Epithelial cell of esophagus (primary cell): Measurements from ENCODE around the gene ANK3.

Experiments used
- DNase-seq: peaks from one replicate; pipeline ENCODE4 v3.0.0; 2010; ENCODE audit warnings: low read depth
- H3K4me3 ChIP-seq: 2 replicates; pipeline ENCODE4 v1.5.1; 2011; ENCODE audit warnings: mild to moderate bottlenecking, low read length, control low read depth
- CTCF ChIP-seq: IDR thresholded peaks from 2 replicates; pipeline ENCODE4 v1.5.1; 2011; ENCODE audit warnings: low read depth, mild to moderate bottlenecking, low read length, control low read depth, inconsistent platforms; ENCODE audit not compliant: insufficient read depth; ENCODE audit errors: missing control alignments

The ANK3 gene

DNA sequence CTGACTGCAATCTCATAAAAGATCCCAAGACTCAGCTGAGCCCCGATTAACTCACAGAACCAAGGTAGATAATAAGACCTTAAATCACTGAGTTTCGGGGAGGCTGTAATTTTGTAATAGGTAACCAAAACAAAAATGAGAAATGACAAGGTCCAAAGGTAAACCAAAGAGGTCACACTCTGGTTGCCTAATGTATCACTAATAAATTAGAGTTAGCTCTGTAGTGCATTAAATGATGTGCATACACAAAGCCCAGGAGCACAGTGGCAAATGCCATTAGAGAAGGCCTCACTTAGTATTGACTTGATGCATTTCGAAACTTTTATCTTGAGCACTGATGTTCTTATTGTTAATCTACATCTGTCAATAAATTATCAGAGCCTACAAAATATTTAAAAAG lies 245.6 kb downstream of the ANK3 start:
- DNase-seq, result no peak
- H3K4me3 ChIP-seq, result no peak overlapping the region
- no peak for TF ChIP-seq CTCF

- H3K4me3 ChIP-seq, result no peak overlapping the region
- no peak for DNase-seq
- no peak for TF ChIP-seq CTCF
Observed at GRCh38 chr10:60142736-60143135, 246.9 kb downstream of the ANK3 start.

DNA sequence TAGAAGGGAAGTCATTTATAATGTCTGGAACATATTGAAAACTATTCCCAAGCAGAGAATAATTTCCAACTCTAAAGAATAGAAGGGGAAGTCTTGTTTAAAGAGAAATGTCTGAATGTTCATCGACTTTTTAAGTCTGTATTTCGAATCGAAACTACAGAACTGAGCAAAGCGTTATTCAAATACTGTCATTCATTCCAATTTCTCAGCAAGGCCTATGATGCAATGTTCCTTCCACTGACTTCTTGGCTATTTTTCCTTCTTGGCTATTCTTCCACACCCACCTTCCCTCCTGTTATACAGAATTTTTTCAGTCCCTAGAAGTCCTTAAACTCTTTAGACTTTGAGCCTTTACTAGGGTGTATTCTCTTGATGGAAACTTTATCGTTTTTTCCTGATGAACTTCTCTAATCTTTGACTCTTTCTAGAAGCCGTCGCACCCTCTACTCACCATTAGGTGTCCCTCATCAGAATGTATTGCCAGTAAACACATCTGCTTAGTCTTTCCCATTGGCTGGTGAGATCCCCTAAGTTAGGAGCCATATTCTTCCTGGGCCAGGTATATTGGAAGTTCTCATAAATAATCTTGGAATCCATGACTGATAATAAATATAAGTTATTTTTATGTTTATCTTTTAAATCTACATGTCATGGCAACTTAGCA lies 247.6 kb downstream of the ANK3 start:
- DNase-seq, result no peak
- H3K4me3 ChIP-seq, result no peak overlapping the region

GRCh38 chr10:60140651-60141632 lies 248.7 kb downstream of the ANK3 start:
- DNase-seq, result peak; percentile 35
- no peak for TF ChIP-seq CTCF
- no peak overlapping the region for H3K4me3 ChIP-seq

More for the DNA sequence above, 247.6 kb downstream of the ANK3 start:
- no peak for TF ChIP-seq CTCF

- peak; percentile 83 for DNase-seq
- no peak for TF ChIP-seq CTCF
- peak overlapping the region; percentile 9 for H3K4me3 ChIP-seq
Observed at GRCh38 chr10:60139798-60140566, 249.7 kb downstream of the ANK3 start.

GRCh38 chr10:60139290-60139689 lies 250.4 kb downstream of the ANK3 start:
- DNase-seq, result no peak
- H3K4me3 ChIP-seq, result no peak overlapping the region
- TF ChIP-seq CTCF, result no peak
